HepG2 (cell line): ENCODE results near the gene ARFGAP1. TPM values are rescaled to one million over a fixed set of nuclear protein-coding genes. Genes with fewer than 3 reads are reported as not detected.

Experiments used
- EHMT2 ChIP-seq: fragments of 200-600 bp; sonication (generic); IDR thresholded peaks from 2 replicates; pipeline ENCODE4 v1.7.0; 2017; ENCODE audit warnings: antibody characterized with exemption, low read depth, low read length, borderline replicate concordance
- KDM2A ChIP-seq: sonication (generic); formaldehyde crosslinking; IDR thresholded peaks from 2 replicates; pipeline ENCODE4 v1.4.0; 2020; ENCODE audit warnings: low read depth, missing genetic modification reagents, borderline replicate concordance
- KLF6 ChIP-seq: IDR thresholded peaks from 2 replicates; pipeline ENCODE4 v1.8.0; 2016; ENCODE audit warnings: missing biosample characterization, missing genetic modification reagents
- MAFK ChIP-seq, 2 experiments: IDR thresholded peaks in 1 of 2; conservative IDR thresholded peaks in 1 of 2; 2 replicates each; pipeline ENCODE4 v1.6.1; 2011; ENCODE audit warnings: improper control_type of control experiment in 2 of 2, low read length in 2 of 2
- NR2F6 ChIP-seq, 2 experiments: IDR thresholded peaks; 2 replicates each; pipeline ENCODE4 v1.6.1; 2016; ENCODE audit warnings: antibody characterized with exemption in 1 of 2, mild to moderate bottlenecking in 1 of 2
- SAFB2 ChIP-seq: sonication (generic); formaldehyde crosslinking; IDR thresholded peaks from 2 replicates; pipeline ENCODE4 v1.5.1; 2020; ENCODE audit warnings: missing genetic modification reagents, low read depth, mild to moderate bottlenecking, borderline replicate concordance
- SALL1 ChIP-seq: sonication (generic); formaldehyde crosslinking; IDR thresholded peaks from 2 replicates; pipeline ENCODE4 v1.8.0; 2022; ENCODE audit warnings: mild to moderate bottlenecking, missing genetic modification reagents
- ZFP41 ChIP-seq: sonication (generic); formaldehyde crosslinking; IDR thresholded peaks from 2 replicates; pipeline ENCODE4 v1.4.0; 2020; ENCODE audit warnings: mild to moderate bottlenecking, missing genetic modification reagents, borderline replicate concordance
- ZNF30 ChIP-seq: sonication (generic); formaldehyde crosslinking; IDR thresholded peaks from 2 replicates; pipeline ENCODE4 v1.5.0; 2020; ENCODE audit warnings: mild to moderate bottlenecking, missing genetic modification reagents
- ZNF510 ChIP-seq: sonication (generic); formaldehyde crosslinking; IDR thresholded peaks from 2 replicates; pipeline ENCODE4 v1.4.0; 2020; ENCODE audit warnings: low read depth, mild to moderate bottlenecking, missing genetic modification reagents
- ZNF724P ChIP-seq: sonication (generic); formaldehyde crosslinking; IDR thresholded peaks from 2 replicates; pipeline ENCODE4 v1.8.0; 2022; ENCODE audit warnings: missing genetic modification reagents, borderline replicate concordance
- ZSCAN12 ChIP-seq: sonication (generic); formaldehyde crosslinking; IDR thresholded peaks from 2 replicates; pipeline ENCODE4 v1.9.0; 2021; ENCODE audit warnings: mild to moderate bottlenecking, missing genetic modification reagents
- polyA plus RNA-seq, 8 experiments: library from polyadenylated mRNA; depleted of rRNA in 3 of 8; stranded (reverse) in 7 of 8; unstranded in 1 of 8; fragments of >200 nt; fragmentation: Illumina TruSeq in 4 of 8; extraction: Trizol in 4 of 8; gene quantifications; 2 replicates each; pipeline versions ENCODE4 v1.2.1 to v1.2.3, GENCODE V29; 2011 to 2016; ENCODE audit warnings: low read depth in 4 of 8, missing spikeins in 1 of 8, mixed read lengths in 1 of 8; ENCODE audit not compliant: insufficient read depth in 1 of 8
- total RNA-seq, 5 experiments: library from RNA; depleted of rRNA; stranded (reverse); fragments of >200 nt; fragmentation: Illumina TruSeq; extraction: Trizol; gene quantifications; 2 replicates each; pipeline ENCODE4 v1.2.3, GENCODE V29; 2016; ENCODE audit warnings: low read depth in 1 of 5
- TF ChIP-seq, protein P1 (sequence below): IDR thresholded peaks from 2 replicates; pipeline ENCODE4 v1.4.0; 2020; ENCODE audit warnings: mild to moderate bottlenecking, missing genetic modification reagents
- TF ChIP-seq, protein P2 (sequence below): sonication (generic); formaldehyde crosslinking; IDR thresholded peaks from 2 replicates; pipeline ENCODE4 v1.4.0; 2020; ENCODE audit warnings: mild to moderate bottlenecking, missing genetic modification reagents, borderline replicate concordance
- TF ChIP-seq, protein P3 (sequence below): IDR thresholded peaks from 2 replicates; pipeline ENCODE4 v1.6.1; 2016; ENCODE audit warnings: control low read depth
- TF ChIP-seq, protein P4 (sequence below): sonication (generic); formaldehyde crosslinking; IDR thresholded peaks from 2 replicates; pipeline ENCODE4 v1.4.0; 2020; ENCODE audit warnings: mild to moderate bottlenecking, missing genetic modification reagents
- TF ChIP-seq, protein P5 (sequence below): sonication (generic); formaldehyde crosslinking; IDR thresholded peaks from 2 replicates; pipeline ENCODE4 v1.8.0; 2023; ENCODE audit warnings: mild to moderate bottlenecking, missing genetic modification reagents

ARFGAP1 gene
- total and polyA plus RNA-seq, 2 of the 13 experiments (the other 11 are each of a cell fraction or from before 2014, with no cell fraction given): 132 TPM

DNA sequence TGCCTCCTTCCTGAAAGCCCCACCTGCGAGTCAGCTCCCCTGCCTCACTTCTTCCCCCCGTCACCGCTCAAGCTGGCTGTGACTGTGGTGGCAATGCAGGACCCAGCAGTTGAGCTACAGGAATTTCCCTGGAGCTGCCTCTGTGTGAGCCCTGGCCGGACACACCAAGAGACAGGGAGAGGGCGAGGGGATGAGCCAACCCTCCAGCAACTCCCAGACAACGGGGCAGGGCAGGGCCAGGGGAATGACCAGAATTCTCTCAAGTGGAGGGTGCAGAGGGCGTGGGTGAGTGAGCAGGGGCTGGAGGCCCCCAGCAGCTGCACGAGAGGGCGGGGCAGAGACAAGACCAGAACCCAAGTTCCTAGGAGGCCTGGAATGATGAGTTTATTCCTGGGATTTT is 4.9 kb upstream of the ARFGAP1 start (continued):
- TF ChIP-seq, protein P1, sequence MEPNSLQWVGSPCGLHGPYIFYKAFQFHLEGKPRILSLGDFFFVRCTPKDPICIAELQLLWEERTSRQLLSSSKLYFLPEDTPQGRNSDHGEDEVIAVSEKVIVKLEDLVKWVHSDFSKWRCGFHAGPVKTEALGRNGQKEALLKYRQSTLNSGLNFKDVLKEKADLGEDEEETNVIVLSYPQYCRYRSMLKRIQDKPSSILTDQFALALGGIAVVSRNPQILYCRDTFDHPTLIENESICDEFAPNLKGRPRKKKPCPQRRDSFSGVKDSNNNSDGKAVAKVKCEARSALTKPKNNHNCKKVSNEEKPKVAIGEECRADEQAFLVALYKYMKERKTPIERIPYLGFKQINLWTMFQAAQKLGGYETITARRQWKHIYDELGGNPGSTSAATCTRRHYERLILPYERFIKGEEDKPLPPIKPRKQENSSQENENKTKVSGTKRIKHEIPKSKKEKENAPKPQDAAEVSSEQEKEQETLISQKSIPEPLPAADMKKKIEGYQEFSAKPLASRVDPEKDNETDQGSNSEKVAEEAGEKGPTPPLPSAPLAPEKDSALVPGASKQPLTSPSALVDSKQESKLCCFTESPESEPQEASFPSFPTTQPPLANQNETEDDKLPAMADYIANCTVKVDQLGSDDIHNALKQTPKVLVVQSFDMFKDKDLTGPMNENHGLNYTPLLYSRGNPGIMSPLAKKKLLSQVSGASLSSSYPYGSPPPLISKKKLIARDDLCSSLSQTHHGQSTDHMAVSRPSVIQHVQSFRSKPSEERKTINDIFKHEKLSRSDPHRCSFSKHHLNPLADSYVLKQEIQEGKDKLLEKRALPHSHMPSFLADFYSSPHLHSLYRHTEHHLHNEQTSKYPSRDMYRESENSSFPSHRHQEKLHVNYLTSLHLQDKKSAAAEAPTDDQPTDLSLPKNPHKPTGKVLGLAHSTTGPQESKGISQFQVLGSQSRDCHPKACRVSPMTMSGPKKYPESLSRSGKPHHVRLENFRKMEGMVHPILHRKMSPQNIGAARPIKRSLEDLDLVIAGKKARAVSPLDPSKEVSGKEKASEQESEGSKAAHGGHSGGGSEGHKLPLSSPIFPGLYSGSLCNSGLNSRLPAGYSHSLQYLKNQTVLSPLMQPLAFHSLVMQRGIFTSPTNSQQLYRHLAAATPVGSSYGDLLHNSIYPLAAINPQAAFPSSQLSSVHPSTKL: no peak
- TF ChIP-seq, protein P2, sequence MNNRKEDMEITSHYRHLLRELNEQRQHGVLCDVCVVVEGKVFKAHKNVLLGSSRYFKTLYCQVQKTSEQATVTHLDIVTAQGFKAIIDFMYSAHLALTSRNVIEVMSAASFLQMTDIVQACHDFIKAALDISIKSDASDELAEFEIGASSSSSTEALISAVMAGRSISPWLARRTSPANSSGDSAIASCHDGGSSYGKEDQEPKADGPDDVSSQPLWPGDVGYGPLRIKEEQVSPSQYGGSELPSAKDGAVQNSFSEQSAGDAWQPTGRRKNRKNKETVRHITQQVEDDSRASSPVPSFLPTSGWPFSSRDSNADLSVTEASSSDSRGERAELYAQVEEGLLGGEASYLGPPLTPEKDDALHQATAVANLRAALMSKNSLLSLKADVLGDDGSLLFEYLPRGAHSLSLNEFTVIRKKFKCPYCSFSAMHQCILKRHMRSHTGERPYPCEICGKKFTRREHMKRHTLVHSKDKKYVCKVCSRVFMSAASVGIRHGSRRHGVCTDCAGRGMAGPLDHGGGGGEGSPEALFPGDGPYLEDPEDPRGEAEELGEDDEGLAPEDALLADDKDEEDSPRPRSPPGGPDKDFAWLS (CRISPR knock-in tag): no peak
- TF ChIP-seq EHMT2: no peak
- TF ChIP-seq ZNF724P: 0 out of 2 replicates have a peak, but pooled peaks have one; percentile 31
- no peak for TF ChIP-seq MAFK (conservative IDR thresholded peaks at IDR 0.05 in 1 of 2, IDR thresholded peaks at IDR 0.05 in 1 of 2; ENCODE audit: low read length in 2 of 2)
- TF ChIP-seq, protein P3, sequence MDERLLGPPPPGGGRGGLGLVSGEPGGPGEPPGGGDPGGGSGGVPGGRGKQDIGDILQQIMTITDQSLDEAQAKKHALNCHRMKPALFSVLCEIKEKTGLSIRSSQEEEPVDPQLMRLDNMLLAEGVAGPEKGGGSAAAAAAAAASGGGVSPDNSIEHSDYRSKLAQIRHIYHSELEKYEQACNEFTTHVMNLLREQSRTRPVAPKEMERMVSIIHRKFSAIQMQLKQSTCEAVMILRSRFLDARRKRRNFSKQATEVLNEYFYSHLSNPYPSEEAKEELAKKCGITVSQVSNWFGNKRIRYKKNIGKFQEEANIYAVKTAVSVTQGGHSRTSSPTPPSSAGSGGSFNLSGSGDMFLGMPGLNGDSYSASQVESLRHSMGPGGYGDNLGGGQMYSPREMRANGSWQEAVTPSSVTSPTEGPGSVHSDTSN (CRISPR knock-in tag): no peak
- no peak; the same call in 1 of the 2 replicates for TF ChIP-seq KDM2A (CRISPR knock-in tag)
- TF ChIP-seq, protein P4, sequence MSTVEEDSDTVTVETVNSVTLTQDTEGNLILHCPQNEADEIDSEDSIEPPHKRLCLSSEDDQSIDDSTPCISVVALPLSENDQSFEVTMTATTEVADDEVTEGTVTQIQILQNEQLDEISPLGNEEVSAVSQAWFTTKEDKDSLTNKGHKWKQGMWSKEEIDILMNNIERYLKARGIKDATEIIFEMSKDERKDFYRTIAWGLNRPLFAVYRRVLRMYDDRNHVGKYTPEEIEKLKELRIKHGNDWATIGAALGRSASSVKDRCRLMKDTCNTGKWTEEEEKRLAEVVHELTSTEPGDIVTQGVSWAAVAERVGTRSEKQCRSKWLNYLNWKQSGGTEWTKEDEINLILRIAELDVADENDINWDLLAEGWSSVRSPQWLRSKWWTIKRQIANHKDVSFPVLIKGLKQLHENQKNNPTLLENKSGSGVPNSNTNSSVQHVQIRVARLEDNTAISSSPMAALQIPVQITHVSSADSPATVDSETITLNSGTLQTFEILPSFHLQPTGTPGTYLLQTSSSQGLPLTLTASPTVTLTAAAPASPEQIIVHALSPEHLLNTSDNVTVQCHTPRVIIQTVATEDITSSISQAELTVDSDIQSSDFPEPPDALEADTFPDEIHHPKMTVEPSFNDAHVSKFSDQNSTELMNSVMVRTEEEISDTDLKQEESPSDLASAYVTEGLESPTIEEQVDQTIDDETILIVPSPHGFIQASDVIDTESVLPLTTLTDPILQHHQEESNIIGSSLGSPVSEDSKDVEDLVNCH (CRISPR knock-in tag): no peak
- no peak for TF ChIP-seq ZSCAN12 (CRISPR knock-in tag)
- TF ChIP-seq NR2F6 (IDR thresholded peaks at IDR 0.05): no peak
- TF ChIP-seq NR2F6 (CRISPR knock-in tag; IDR thresholded peaks at IDR 0.05): no peak
- no peak for TF ChIP-seq ZFP41
- TF ChIP-seq, protein P5, sequence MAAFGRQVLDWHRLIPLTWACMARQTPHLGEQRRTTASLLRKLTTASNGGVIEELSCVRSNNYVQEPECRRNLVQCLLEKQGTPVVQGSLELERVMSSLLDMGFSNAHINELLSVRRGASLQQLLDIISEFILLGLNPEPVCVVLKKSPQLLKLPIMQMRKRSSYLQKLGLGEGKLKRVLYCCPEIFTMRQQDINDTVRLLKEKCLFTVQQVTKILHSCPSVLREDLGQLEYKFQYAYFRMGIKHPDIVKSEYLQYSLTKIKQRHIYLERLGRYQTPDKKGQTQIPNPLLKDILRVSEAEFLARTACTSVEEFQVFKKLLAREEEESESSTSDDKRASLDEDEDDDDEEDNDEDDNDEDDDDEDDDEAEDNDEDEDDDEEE (CRISPR knock-in tag): no peak
- TF ChIP-seq ZNF30 (CRISPR knock-in tag): no peak
- no peak for TF ChIP-seq ZNF510 (CRISPR knock-in tag)
- no peak for TF ChIP-seq KLF6
- 0 out of 2 replicates have a peak, but pooled peaks have one; percentile 13 for TF ChIP-seq SALL1 (CRISPR knock-in tag)
- TF ChIP-seq SAFB2 (CRISPR knock-in tag): 0 out of 2 replicates have a peak, but pooled peaks have one; percentile 8
